ENCODE results near the gene FAM98B. TPM values are rescaled to one million over a fixed set of nuclear protein-coding genes. Genes with fewer than 3 reads are reported as not detected.

FAM98B gene
- total and polyA plus RNA-seq, 2 donors from 2014 or later = 12.9 to 17.2 TPM

GRCh38 chr15:38504680-38505467 is 50.9 kb downstream of the FAM98B start:
- no peaks in the 10 kb centered on the region for H3K9me3 ChIP-seq (ENCODE audit: control insufficient read depth in 2 of 3, insufficient read depth in 1 of 3, low read length in 3 of 3)
- no peaks in the 10 kb centered on the region for H3K27me3 ChIP-seq (ENCODE audit: control insufficient read depth, insufficient read depth, low read length)
- no peaks in the 10 kb centered on the region for H3K4me1 ChIP-seq (ENCODE audit: control insufficient read depth in 2 of 3, insufficient read depth in 2 of 3, low read depth in 1 of 3, low read length in 3 of 3)
- no peak overlapping the region for H3K4me3 ChIP-seq (ENCODE audit: low read length in 3 of 3)
- intact Hi-C loops (cut with DNase I) = no loop called here
- no peak for DNase-seq
- H3K27ac ChIP-seq (ENCODE audit: low read depth in 2 of 2, low read length in 2 of 2) = no peak overlapping the region
- no peak overlapping the region for H3K9ac ChIP-seq (ENCODE audit: low read length in 3 of 3)
- TF ChIP-seq CTCF (IDR thresholded peaks at IDR 0.05; ENCODE audit: borderline replicate concordance, extremely low read depth, insufficient read depth) = no peak
- H3K36me3 ChIP-seq (ENCODE audit: control insufficient read depth in 2 of 3, insufficient read depth in 3 of 3, low read length in 3 of 3) = peaks cover 0 to 8% (median 0%) of the 10 kb centered on the region in 3 donors
- no peak for FAIRE-seq

- no peaks in the 10 kb centered on the region for H3K9me3 ChIP-seq (ENCODE audit: control insufficient read depth in 2 of 3, insufficient read depth in 1 of 3, low read length in 3 of 3)
- peaks cover 0 to 8% (median 0%) of the 10 kb centered on the region in 3 donors for H3K36me3 ChIP-seq (ENCODE audit: control insufficient read depth in 2 of 3, insufficient read depth in 3 of 3, low read length in 3 of 3)
- TF ChIP-seq CTCF (IDR thresholded peaks at IDR 0.05; ENCODE audit: borderline replicate concordance, extremely low read depth, insufficient read depth) = no peak
- H3K27ac ChIP-seq (ENCODE audit: low read depth in 2 of 2, low read length in 2 of 2) = no peak overlapping the region
- intact Hi-C loops (cut with DNase I) = no loop called here
- FAIRE-seq (no peak), DNase-seq (no peak)
- no peak overlapping the region for H3K4me3 ChIP-seq (ENCODE audit: low read length in 3 of 3)
- H3K4me1 ChIP-seq (ENCODE audit: control insufficient read depth in 2 of 3, insufficient read depth in 2 of 3, low read depth in 1 of 3, low read length in 3 of 3) = peaks cover 0 to 13% (median 2%) of the 10 kb centered on the region in 3 donors
- H3K27me3 ChIP-seq (ENCODE audit: control insufficient read depth, insufficient read depth, low read length) = no peaks in the 10 kb centered on the region
- no peak overlapping the region for H3K9ac ChIP-seq (ENCODE audit: low read length in 3 of 3)
Observed at GRCh38 chr15:38506997-38507396, 53.1 kb downstream of the FAM98B start.

GRCh38 chr15:38507570-38507969 is 53.6 kb downstream of the FAM98B start:
- no peaks in the 10 kb centered on the region for H3K27me3 ChIP-seq (ENCODE audit: control insufficient read depth, insufficient read depth, low read length)
- DNase-seq (no peak), FAIRE-seq (no peak)
- H3K4me1 ChIP-seq (ENCODE audit: control insufficient read depth in 2 of 3, insufficient read depth in 2 of 3, low read depth in 1 of 3, low read length in 3 of 3) = peaks cover 0 to 13% (median 2%) of the 10 kb centered on the region in 3 donors
- H3K36me3 ChIP-seq (ENCODE audit: control insufficient read depth in 2 of 3, insufficient read depth in 3 of 3, low read length in 3 of 3) = peaks cover 0 to 5% (median 0%) of the 10 kb centered on the region in 3 donors
- intact Hi-C loops (cut with DNase I) = no loop called here
- no peaks in the 10 kb centered on the region for H3K9me3 ChIP-seq (ENCODE audit: control insufficient read depth in 2 of 3, insufficient read depth in 1 of 3, low read length in 3 of 3)
- H3K4me3 ChIP-seq (ENCODE audit: low read length in 3 of 3) = no peak overlapping the region
- TF ChIP-seq CTCF (IDR thresholded peaks at IDR 0.05; ENCODE audit: borderline replicate concordance, extremely low read depth, insufficient read depth) = no peak
- no peak overlapping the region for H3K27ac ChIP-seq (ENCODE audit: low read depth in 2 of 2, low read length in 2 of 2)
- no peak overlapping the region for H3K9ac ChIP-seq (ENCODE audit: low read length in 3 of 3)
